Panc1 (cell line): ENCODE measurements around the gene SESN1. TPM values are rescaled to one million over a fixed set of nuclear protein-coding genes. Genes with fewer than 3 reads are reported as not detected.

Experiments
- ATAC-seq: fragments of 200-7000 bp; cut with Tn5 transposase; 2 replicates; pipeline ENCODE4 v1.9.1; 2020; ENCODE audit warnings: mild to moderate bottlenecking, moderate library complexity
- BruUV-seq: library from RNA; stranded (reverse); fragments of 400-500 nt; replicated peaks from 2 replicates; lab custom pipeline; 2021; lab: Mats Ljungman, UMichigan
- CTCF ChIA-PET: fragments of 300-600 bp; sonication (Branson Sonifier 250); formaldehyde crosslinking; loops from one replicate; lab custom pipeline; 2022; ENCODE audit warnings: antibody characterized with exemption; lab: Charles Lee
- POLR2A ChIA-PET: fragments of 300-600 bp; sonication (Branson Sonifier 250); formaldehyde crosslinking; loops from one replicate; lab custom pipeline; 2022; ENCODE audit warnings: antibody characterized with exemption; lab: Charles Lee
- DNase-seq: peaks from one replicate; pipeline ENCODE4 v3.0.0-alpha.2; 2010; ENCODE audit warnings: low read depth, low spot score
- H3K27ac ChIP-seq: 2 replicates; pipeline ENCODE4 v1.5.1; 2011; ENCODE audit warnings: mild to moderate bottlenecking, low read length, inconsistent platforms
- H3K27me3 ChIP-seq: fragments of 200-500 bp; sonication (Bioruptor generic); 2 replicates; pipeline ENCODE4 v1.6.0; 2014; ENCODE audit warnings: low read length, inconsistent platforms; ENCODE audit not compliant: control insufficient read depth, insufficient read depth
- H3K36me3 ChIP-seq: fragments of 200-500 bp; sonication (Bioruptor generic); 2 replicates; pipeline ENCODE4 v1.5.1; 2014; ENCODE audit warnings: inconsistent platforms, mild to moderate bottlenecking, low read length, moderate library complexity; ENCODE audit not compliant: control insufficient read depth, insufficient read depth
- H3K4me1 ChIP-seq: 2 replicates; pipeline ENCODE4 v1.5.1; 2011; ENCODE audit warnings: inconsistent platforms, mild to moderate bottlenecking, low read length, moderate library complexity; ENCODE audit not compliant: control insufficient read depth, insufficient read depth
- H3K4me3 ChIP-seq, 2 experiments: 2 replicates each; pipeline ENCODE4 v1.5.1; 2011 to 2012; ENCODE audit warnings: low read depth in 2 of 2, low read length in 2 of 2, mild to moderate bottlenecking in 2 of 2, inconsistent platforms in 1 of 2, moderate library complexity in 1 of 2
- H3K9me3 ChIP-seq: fragments of 200-500 bp; sonication (Bioruptor generic); 2 replicates; pipeline ENCODE4 v1.5.1; 2014; ENCODE audit warnings: low read depth, mild to moderate bottlenecking, inconsistent platforms, low read length, moderate library complexity; ENCODE audit not compliant: control insufficient read depth, insufficient read depth
- POLR2AphosphoS5 ChIP-seq: IDR thresholded peaks from 2 replicates; pipeline ENCODE4 v1.6.1; 2012; ENCODE audit warnings: mild to moderate bottlenecking, low read depth, low read length, moderate library complexity
- SIN3A ChIP-seq: IDR thresholded peaks from 2 replicates; pipeline ENCODE4 v1.6.1; 2012; ENCODE audit warnings: low read depth, mild to moderate bottlenecking, low read length, moderate library complexity, borderline replicate concordance; ENCODE audit not compliant: insufficient read depth
- TCF7L2 ChIP-seq: IDR thresholded peaks from 2 replicates; pipeline ENCODE4 v1.6.1; 2011; ENCODE audit warnings: mild to moderate bottlenecking, low read depth, low read length, inconsistent platforms
- in situ Hi-C: cut with HindIII; loops from 2 replicates; pipeline ENCODE4 v1.10.0; 2016; ENCODE audit warnings: low sequenced_read_pairs, low pct_unique_long_range_greater_than_20kb
- intact Hi-C: fragments of 100-400 bp; cut with micrococcal nuclease; formaldehyde crosslinking; loops from one replicate; pipeline ENCODE4 v1.10.0; 2022; ENCODE audit not compliant: unreplicated experiment
- total RNA-seq: library from RNA; stranded (reverse); gene quantifications from one replicate; pipeline ENCODE4 v1.2.1, GENCODE V29; 2021; ENCODE audit not compliant: unreplicated experiment
- TF ChIP-seq, protein P1 (sequence below), 2 experiments: IDR thresholded peaks; 2 replicates each; pipeline ENCODE4 v1.6.1; 2011 to 2012; ENCODE audit warnings: low read depth in 2 of 2, control low read depth in 1 of 2, low read length in 1 of 2, mild to moderate bottlenecking in 1 of 2, moderate library complexity in 1 of 2; ENCODE audit not compliant: insufficient read depth in 1 of 2
- TF ChIP-seq, protein P2 (sequence below): fragments of 450-650 bp; IDR thresholded peaks from 2 replicates; pipeline ENCODE4 v1.5.1; 2017; ENCODE audit warnings: mild to moderate bottlenecking

SESN1 gene
- total RNA-seq, 1 experiment from 2014 or later, result 11.3 TPM

DNA sequence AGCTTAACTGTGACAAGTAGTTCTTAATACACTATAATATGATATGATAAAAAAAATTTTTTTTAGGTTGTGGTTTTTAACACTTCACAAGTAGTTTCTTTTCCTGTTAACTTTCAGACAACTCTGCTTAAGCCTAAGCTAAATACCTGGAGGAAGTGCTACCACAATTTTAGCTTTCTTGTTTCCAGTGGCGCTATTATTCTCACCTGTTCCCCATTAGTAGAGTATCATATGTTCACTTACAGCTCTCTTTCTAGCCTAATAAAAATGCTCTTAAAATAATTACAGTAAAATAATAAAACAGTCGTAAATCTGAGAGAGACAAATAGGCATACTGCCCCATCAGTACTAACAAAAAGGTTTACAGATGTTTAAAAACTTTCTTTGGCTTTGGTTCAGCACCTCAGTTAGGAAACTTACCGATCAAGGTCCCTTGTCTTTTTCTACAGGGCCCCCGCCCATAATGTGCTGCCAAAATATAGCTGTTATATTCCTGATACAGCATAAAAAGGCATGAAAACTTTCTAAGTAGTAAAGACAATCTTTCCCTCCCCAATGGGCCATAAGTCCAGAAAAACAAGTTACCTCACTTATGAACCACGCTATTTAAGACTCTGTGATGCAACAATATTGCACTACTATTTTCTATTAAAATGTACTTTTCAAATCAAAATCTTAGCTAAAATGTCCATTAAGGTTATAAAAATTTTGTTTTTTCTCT lies 57.9 kb downstream of the SESN1 start:
- TSS peak; percentile 25 for BruUV-seq
- ATAC-seq (no peak), DNase-seq (no peak)
- H3K4me3 ChIP-seq, result no peak overlapping the region
- POLR2A ChIA-PET, result no interaction called here
- no peak for TF ChIP-seq POLR2AphosphoS5
- TF ChIP-seq, protein P1, sequence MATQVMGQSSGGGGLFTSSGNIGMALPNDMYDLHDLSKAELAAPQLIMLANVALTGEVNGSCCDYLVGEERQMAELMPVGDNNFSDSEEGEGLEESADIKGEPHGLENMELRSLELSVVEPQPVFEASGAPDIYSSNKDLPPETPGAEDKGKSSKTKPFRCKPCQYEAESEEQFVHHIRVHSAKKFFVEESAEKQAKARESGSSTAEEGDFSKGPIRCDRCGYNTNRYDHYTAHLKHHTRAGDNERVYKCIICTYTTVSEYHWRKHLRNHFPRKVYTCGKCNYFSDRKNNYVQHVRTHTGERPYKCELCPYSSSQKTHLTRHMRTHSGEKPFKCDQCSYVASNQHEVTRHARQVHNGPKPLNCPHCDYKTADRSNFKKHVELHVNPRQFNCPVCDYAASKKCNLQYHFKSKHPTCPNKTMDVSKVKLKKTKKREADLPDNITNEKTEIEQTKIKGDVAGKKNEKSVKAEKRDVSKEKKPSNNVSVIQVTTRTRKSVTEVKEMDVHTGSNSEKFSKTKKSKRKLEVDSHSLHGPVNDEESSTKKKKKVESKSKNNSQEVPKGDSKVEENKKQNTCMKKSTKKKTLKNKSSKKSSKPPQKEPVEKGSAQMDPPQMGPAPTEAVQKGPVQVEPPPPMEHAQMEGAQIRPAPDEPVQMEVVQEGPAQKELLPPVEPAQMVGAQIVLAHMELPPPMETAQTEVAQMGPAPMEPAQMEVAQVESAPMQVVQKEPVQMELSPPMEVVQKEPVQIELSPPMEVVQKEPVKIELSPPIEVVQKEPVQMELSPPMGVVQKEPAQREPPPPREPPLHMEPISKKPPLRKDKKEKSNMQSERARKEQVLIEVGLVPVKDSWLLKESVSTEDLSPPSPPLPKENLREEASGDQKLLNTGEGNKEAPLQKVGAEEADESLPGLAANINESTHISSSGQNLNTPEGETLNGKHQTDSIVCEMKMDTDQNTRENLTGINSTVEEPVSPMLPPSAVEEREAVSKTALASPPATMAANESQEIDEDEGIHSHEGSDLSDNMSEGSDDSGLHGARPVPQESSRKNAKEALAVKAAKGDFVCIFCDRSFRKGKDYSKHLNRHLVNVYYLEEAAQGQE (IDR thresholded peaks at IDR 0.05; ENCODE audit: insufficient read depth in 1 of 2, low read depth in 2 of 2, low read length in 1 of 2), result no peak
- TF ChIP-seq TCF7L2, result no peak
- TF ChIP-seq SIN3A, result no peak
- TF ChIP-seq, protein P2, sequence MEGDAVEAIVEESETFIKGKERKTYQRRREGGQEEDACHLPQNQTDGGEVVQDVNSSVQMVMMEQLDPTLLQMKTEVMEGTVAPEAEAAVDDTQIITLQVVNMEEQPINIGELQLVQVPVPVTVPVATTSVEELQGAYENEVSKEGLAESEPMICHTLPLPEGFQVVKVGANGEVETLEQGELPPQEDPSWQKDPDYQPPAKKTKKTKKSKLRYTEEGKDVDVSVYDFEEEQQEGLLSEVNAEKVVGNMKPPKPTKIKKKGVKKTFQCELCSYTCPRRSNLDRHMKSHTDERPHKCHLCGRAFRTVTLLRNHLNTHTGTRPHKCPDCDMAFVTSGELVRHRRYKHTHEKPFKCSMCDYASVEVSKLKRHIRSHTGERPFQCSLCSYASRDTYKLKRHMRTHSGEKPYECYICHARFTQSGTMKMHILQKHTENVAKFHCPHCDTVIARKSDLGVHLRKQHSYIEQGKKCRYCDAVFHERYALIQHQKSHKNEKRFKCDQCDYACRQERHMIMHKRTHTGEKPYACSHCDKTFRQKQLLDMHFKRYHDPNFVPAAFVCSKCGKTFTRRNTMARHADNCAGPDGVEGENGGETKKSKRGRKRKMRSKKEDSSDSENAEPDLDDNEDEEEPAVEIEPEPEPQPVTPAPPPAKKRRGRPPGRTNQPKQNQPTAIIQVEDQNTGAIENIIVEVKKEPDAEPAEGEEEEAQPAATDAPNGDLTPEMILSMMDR, result no peak
- in situ Hi-C loops (no loop called here), intact Hi-C loops (no loop called here)
- CTCF ChIA-PET, result no interaction called here
- no peaks in the 10 kb centered on the region for H3K9me3 ChIP-seq
- H3K4me1 ChIP-seq, result no peaks in the 10 kb centered on the region
- H3K27ac ChIP-seq, result no peak overlapping the region
- no peaks in the 10 kb centered on the region for H3K36me3 ChIP-seq
- no peaks in the 10 kb centered on the region for H3K27me3 ChIP-seq

DNA sequence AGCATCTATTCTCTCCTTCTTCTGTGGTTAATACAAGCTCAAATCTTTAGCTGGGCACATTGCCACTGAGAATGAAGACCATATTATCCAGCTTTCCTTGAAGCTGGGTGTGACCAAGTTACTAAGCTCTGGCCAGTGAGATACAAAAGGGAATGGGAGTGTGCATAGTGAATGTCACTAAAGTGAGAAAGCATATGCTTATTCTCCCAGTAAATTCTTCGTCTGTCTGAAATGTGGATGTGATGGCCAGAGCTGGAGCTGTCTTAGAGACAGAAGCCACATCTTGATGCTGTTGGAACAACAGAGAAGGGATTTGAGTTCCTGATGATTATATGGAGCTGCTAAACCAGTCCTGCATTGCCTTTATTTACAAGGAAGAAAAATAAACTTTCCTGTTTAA lies 60.1 kb downstream of the SESN1 start:
- no peak overlapping the region for H3K27ac ChIP-seq
- H3K9me3 ChIP-seq, result no peaks in the 10 kb centered on the region
- TF ChIP-seq POLR2AphosphoS5 (no peak), TCF7L2 (no peak), SIN3A (no peak)
- TF ChIP-seq, protein P2, result no peak
- TF ChIP-seq, protein P1 (IDR thresholded peaks at IDR 0.05; ENCODE audit: insufficient read depth in 1 of 2, low read depth in 2 of 2, low read length in 1 of 2), result no peak
- DNase-seq (no peak), ATAC-seq (no peak)
- ChIA-PET POLR2A (no interaction called here), CTCF (no interaction called here)
- in situ Hi-C loops, result no loop called here
- H3K4me1 ChIP-seq, result no peaks in the 10 kb centered on the region
- no peak overlapping the region for H3K4me3 ChIP-seq
- H3K27me3 ChIP-seq, result no peaks in the 10 kb centered on the region
- no peaks in the 10 kb centered on the region for H3K36me3 ChIP-seq
- BruUV-seq, result no TSS peak
- intact Hi-C loops, result no loop called here
